Measurements from ENCODE around the gene PNN.

- TF ChIP-seq CTCF (IDR thresholded peaks at IDR 0.05) (no peak), POLR2A (IDR thresholded peaks at IDR 0.05) (no peak), EP300 (IDR thresholded peaks at IDR 0.05) (no peak)
These were observed 6.1 kb downstream of the PNN start for GRCh38 chr14:39181026-39181692.

All from tibial nerve (tissue), 4 donors.